WTC11 (cell line): Measurements from ENCODE around the gene RAET1E.

Source experiments
- CBFB ChIP-seq: sonication (generic); formaldehyde crosslinking; IDR thresholded peaks from 2 replicates; pipeline ENCODE4 v1.8.1; 2022; ENCODE audit warnings: mild to moderate bottlenecking, low read depth, missing genetic modification reagents
- CREB1 ChIP-seq: sonication (generic); formaldehyde crosslinking; IDR thresholded peaks from 2 replicates; pipeline ENCODE4 v1.8.0; 2023; ENCODE audit warnings: mild to moderate bottlenecking, missing genetic modification reagents
- CTCF ChIP-seq: fragments of 200-600 bp; IDR thresholded peaks from 2 replicates; pipeline ENCODE4 v1.8.0; 2022; ENCODE audit warnings: antibody characterized with exemption
- TEAD4 ChIP-seq: sonication (generic); formaldehyde crosslinking; IDR thresholded peaks from 2 replicates; pipeline ENCODE4 v1.8.0; 2022; ENCODE audit warnings: mild to moderate bottlenecking, missing genetic modification reagents
- USF2 ChIP-seq: sonication (generic); formaldehyde crosslinking; IDR thresholded peaks from 2 replicates; pipeline ENCODE4 v1.8.1; 2023; ENCODE audit warnings: mild to moderate bottlenecking, missing genetic modification reagents, moderate library complexity
- ZNF138 ChIP-seq: sonication (generic); formaldehyde crosslinking; conservative IDR thresholded peaks from 2 replicates; pipeline ENCODE4 v1.8.1; 2022; ENCODE audit warnings: mild to moderate bottlenecking, moderate library complexity, missing genetic modification reagents
- ZNF232 ChIP-seq: sonication (generic); formaldehyde crosslinking; IDR thresholded peaks from 2 replicates; pipeline ENCODE4 v1.8.0; 2022; ENCODE audit warnings: mild to moderate bottlenecking, missing genetic modification reagents
- ZSCAN18 ChIP-seq: fragments of 250-450 bp; sonication (Bioruptor Pico); IDR thresholded peaks from 2 replicates; pipeline ENCODE4 v2.1.2; 2022; ENCODE audit warnings: mild to moderate bottlenecking, moderate library complexity
- TF ChIP-seq, protein P1 (sequence below): sonication (generic); formaldehyde crosslinking; IDR thresholded peaks from 2 replicates; pipeline ENCODE4 v1.8.1; 2023; ENCODE audit warnings: mild to moderate bottlenecking, missing genetic modification reagents
- TF ChIP-seq, protein P2 (sequence below): sonication (generic); formaldehyde crosslinking; IDR thresholded peaks from 2 replicates; pipeline ENCODE4 v1.8.1; 2022; ENCODE audit warnings: low read depth, missing genetic modification reagents, borderline replicate concordance

DNA sequence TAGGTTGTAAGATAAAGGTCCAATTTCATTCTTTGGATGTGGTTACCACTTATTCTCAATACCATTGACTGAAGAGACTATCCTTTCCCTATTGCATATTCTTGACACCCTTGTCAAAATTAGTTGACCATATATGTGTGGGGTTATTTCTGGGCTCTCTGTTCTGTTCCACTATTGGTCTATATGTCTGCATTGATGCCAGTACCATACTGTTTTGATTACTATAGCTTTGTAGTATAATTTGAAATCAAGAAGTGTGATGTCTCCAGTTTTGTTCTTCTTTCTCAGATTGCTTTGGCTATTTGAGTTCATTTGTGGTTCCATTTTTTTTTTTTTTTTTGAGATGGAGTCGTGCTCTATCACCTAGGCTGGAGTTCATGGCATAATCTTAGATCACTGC lies 25.7 kb downstream of the RAET1E start:
- TF ChIP-seq CTCF (no peak), ZNF232 (CRISPR knock-in tag) (no peak), CBFB (CRISPR knock-in tag) (no peak), USF2 (no peak), ZSCAN18 (no peak), CREB1 (CRISPR knock-in tag) (no peak), TEAD4 (CRISPR knock-in tag) (no peak), ZNF138 (CRISPR knock-in tag) (no peak)
- TF ChIP-seq, protein P1, sequence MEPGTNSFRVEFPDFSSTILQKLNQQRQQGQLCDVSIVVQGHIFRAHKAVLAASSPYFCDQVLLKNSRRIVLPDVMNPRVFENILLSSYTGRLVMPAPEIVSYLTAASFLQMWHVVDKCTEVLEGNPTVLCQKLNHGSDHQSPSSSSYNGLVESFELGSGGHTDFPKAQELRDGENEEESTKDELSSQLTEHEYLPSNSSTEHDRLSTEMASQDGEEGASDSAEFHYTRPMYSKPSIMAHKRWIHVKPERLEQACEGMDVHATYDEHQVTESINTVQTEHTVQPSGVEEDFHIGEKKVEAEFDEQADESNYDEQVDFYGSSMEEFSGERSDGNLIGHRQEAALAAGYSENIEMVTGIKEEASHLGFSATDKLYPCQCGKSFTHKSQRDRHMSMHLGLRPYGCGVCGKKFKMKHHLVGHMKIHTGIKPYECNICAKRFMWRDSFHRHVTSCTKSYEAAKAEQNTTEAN = no peak
- TF ChIP-seq, protein P2, sequence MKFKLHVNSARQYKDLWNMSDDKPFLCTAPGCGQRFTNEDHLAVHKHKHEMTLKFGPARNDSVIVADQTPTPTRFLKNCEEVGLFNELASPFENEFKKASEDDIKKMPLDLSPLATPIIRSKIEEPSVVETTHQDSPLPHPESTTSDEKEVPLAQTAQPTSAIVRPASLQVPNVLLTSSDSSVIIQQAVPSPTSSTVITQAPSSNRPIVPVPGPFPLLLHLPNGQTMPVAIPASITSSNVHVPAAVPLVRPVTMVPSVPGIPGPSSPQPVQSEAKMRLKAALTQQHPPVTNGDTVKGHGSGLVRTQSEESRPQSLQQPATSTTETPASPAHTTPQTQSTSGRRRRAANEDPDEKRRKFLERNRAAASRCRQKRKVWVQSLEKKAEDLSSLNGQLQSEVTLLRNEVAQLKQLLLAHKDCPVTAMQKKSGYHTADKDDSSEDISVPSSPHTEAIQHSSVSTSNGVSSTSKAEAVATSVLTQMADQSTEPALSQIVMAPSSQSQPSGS (CRISPR knock-in tag) = no peak
